CD14-positive monocyte (primary cell): ENCODE results near the gene KASH5. TPM values are rescaled to one million over a fixed set of nuclear protein-coding genes. Genes with fewer than 3 reads are reported as not detected.

Experiments
- DNase-seq, 3 donors: peaks; one replicate each; pipeline ENCODE4 v3.0.0-alpha.2; 2011 to 2022
- H2AFZ ChIP-seq: 2 replicates; pipeline ENCODE4 v1.6.0; 2012; ENCODE audit warnings: mild to moderate bottlenecking, low read depth, low read length, inconsistent platforms; ENCODE audit not compliant: insufficient read depth, poor library complexity, severe bottlenecking
- H3K27ac ChIP-seq, 2 donors: 1 replicate in 1 of 2; 2 replicates in 1 of 2; pipeline ENCODE4 v1.5.1; 2012 to 2013; ENCODE audit warnings: low read length in 2 of 2, control low read depth in 1 of 2, inconsistent platforms in 1 of 2, low read depth in 1 of 2, mild to moderate bottlenecking in 1 of 2
- H3K27me3 ChIP-seq, 2 donors: one replicate each; pipeline versions ENCODE4 v1.6.0 to v1.6.1; 2011 to 2013; ENCODE audit warnings: low read length in 2 of 2; ENCODE audit not compliant: control insufficient read depth in 2 of 2, insufficient read depth in 2 of 2
- H3K36me3 ChIP-seq, 2 donors: replicated peaks in 1 of 2; 1 replicate in 1 of 2; 2 replicates in 1 of 2; pipeline versions ENCODE4 v1.5.1 to v1.6.1; 2012 to 2013; ENCODE audit warnings: low read length in 2 of 2, control low read depth in 1 of 2, inconsistent platforms in 1 of 2, mild to moderate bottlenecking in 1 of 2; ENCODE audit not compliant: insufficient read depth in 2 of 2, control insufficient read depth in 1 of 2
- H3K4me1 ChIP-seq, 2 donors: 1 replicate in 1 of 2; 2 replicates in 1 of 2; pipeline versions ENCODE4 v1.5.1 to v1.6.1; 2012 to 2013; ENCODE audit warnings: low read length in 2 of 2, control low read depth in 1 of 2, inconsistent platforms in 1 of 2, mild to moderate bottlenecking in 1 of 2, moderate library complexity in 1 of 2; ENCODE audit not compliant: insufficient read depth in 2 of 2, control insufficient read depth in 1 of 2
- H3K4me2 ChIP-seq: replicated peaks from 2 replicates; pipeline ENCODE3; 2012; ENCODE audit warnings: low read length, moderate library complexity, mild to moderate bottlenecking; ENCODE audit not compliant: poor library complexity, severe bottlenecking; ENCODE audit errors: extremely low read depth
- H3K4me3 ChIP-seq, 3 experiments: fragments of 200-600 bp in 1 of 3; sonication (generic) in 1 of 3; replicated peaks in 1 of 3; 1 replicate in 2 of 3; 2 replicates in 1 of 3; pipeline ENCODE4 v1.5.1; 2011 to 2013; ENCODE audit warnings: low read length in 3 of 3, mild to moderate bottlenecking in 3 of 3, control low read depth in 2 of 3, low read depth in 2 of 3, inconsistent platforms in 1 of 3, moderate library complexity in 1 of 3
- H3K79me2 ChIP-seq: 2 replicates; pipeline ENCODE4 v1.6.0; 2012; ENCODE audit warnings: mild to moderate bottlenecking, control low read depth, inconsistent platforms, low read length, moderate library complexity; ENCODE audit not compliant: insufficient read depth
- H3K9ac ChIP-seq: 2 replicates; pipeline ENCODE4 v1.6.0; 2017; ENCODE audit warnings: low read length, mild to moderate bottlenecking; ENCODE audit not compliant: insufficient read depth, poor library complexity, severe bottlenecking
- H3K9me3 ChIP-seq, 2 donors: replicated peaks in 1 of 2; 1 replicate in 1 of 2; 2 replicates in 1 of 2; pipeline versions ENCODE4 v1.5.1 to v1.6.1; 2012 to 2013; ENCODE audit warnings: low read length in 2 of 2, control low read depth in 1 of 2; ENCODE audit not compliant: control insufficient read depth in 1 of 2, insufficient read depth in 1 of 2
- H4K20me1 ChIP-seq: 2 replicates; pipeline ENCODE4 v1.6.0; 2012; ENCODE audit warnings: mild to moderate bottlenecking, low read length, control low read depth, moderate library complexity; ENCODE audit not compliant: insufficient read depth
- H3K27ac Mint-ChIP-seq, 7 donors: one replicate each; pipeline ENCODE4 v1.8.0; 2020; ENCODE audit warnings: mild to moderate bottlenecking in 7 of 7, mixed read lengths in 7 of 7, moderate library complexity in 6 of 7, inconsistent platforms in 2 of 7
- H3K27me3 Mint-ChIP-seq, 3 donors: one replicate each; pipeline ENCODE4 v1.8.0; 2021 to 2022; ENCODE audit warnings: low read depth in 3 of 3, mild to moderate bottlenecking in 3 of 3, mixed read lengths in 3 of 3, moderate library complexity in 3 of 3, inconsistent platforms in 1 of 3
- H3K36me3 Mint-ChIP-seq, 2 donors: one replicate each; pipeline ENCODE4 v1.8.0; 2020; ENCODE audit warnings: mixed read lengths in 2 of 2, inconsistent platforms in 1 of 2, mild to moderate bottlenecking in 1 of 2
- H3K4me1 Mint-ChIP-seq: one replicate; pipeline ENCODE4 v1.8.0; 2020; ENCODE audit warnings: mild to moderate bottlenecking, mixed read lengths
- H3K4me3 Mint-ChIP-seq, 2 donors: one replicate each; pipeline ENCODE4 v1.8.0; 2020; ENCODE audit warnings: mild to moderate bottlenecking in 2 of 2, mixed read lengths in 2 of 2, moderate library complexity in 1 of 2
- H3K9me3 Mint-ChIP-seq, 7 donors: one replicate each; pipeline ENCODE4 v1.8.0; 2020 to 2022; ENCODE audit warnings: mixed read lengths in 7 of 7, mild to moderate bottlenecking in 6 of 7, moderate library complexity in 6 of 7, inconsistent platforms in 2 of 7
- CTCF ChIP-seq: fragments of 200-600 bp; IDR thresholded peaks from one replicate; pipeline ENCODE4 v1.8.0; 2022; ENCODE audit warnings: antibody characterized with exemption, mild to moderate bottlenecking
- WGBS: methylation state at CpG from one replicate; pipeline ENCODE4 v1.1.5; 2013; ENCODE audit warnings: missing lambda C conversion rate; ENCODE audit not compliant: insufficient coverage; 5-methylcytosine and 5-hydroxymethylcytosine counted together
- intact Hi-C, 2 donors: fragments of 100-400 bp; cut with micrococcal nuclease; formaldehyde crosslinking; loops; one replicate each; pipeline versions ENCODE4 v1.15.0 to v1.15.1; 2023
- polyA plus RNA-seq, 3 donors: library from polyadenylated mRNA; depleted of rRNA in 1 of 3; unstranded in 2 of 3; stranded (reverse) in 1 of 3; fragments of 300-500 nt in 2 of 3; fragments of >200 nt in 1 of 3; fragmentation: Illumina TruSeq in 2 of 3; gene quantifications; 1 replicate in 2 of 3; 2 replicates in 1 of 3; pipeline ENCODE4 v1.2.3, GENCODE V29; 2012 to 2021

KASH5 gene
- polyA plus RNA-seq, 3 donors, result not detected

DNA sequence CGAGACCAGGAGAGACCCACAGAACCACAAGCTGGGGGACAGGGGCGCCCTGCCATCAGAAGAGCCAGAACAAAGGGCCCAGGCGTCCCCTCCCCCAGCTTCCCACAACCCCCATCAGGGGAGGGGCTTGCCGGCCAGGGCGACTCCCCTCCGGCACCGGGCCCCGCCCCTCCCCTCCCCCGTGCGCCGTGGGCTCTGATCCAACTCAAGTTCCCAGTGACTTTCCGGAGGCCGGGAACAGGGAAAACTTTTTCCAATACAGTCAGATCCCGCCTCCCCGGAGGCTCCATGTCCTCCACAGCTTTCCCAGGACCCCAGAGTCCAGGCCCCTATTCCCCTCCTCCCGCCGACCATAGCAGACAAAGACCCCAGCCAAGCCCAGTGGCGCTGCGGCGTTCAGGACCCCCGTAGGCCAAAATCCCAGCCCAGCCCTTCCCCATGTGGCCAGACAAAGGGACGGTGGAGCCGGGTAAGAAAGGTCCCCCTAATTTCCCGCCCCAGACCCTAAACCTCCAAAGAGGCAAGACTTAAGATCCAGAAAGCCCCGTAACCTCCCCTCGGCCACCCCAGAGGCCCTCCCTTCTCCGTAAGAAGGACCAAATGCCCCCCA, 26.5 kb upstream of the KASH5 start:
- DNase-seq, result no peak
- H3K4me1 Mint-ChIP-seq, result peaks cover 6% of the 10 kb centered on the region

More for the DNA sequence above, 26.5 kb upstream of the KASH5 start:
- peaks cover 7 to 8% of the 10 kb centered on the region in 2 donors for H3K9me3 ChIP-seq
- no peak overlapping the region for H3K27ac ChIP-seq
- Mint-ChIP-seq H3K27me3 (peaks cover 24 to 25% (median 25%) of the 10 kb centered on the region in 3 donors), H3K9me3 (peaks cover 0 to 8% (median 3%) of the 10 kb centered on the region in 7 donors), H3K36me3 (no peaks in the 10 kb centered on the region), H3K4me3 (peak overlapping the region in 1 of 2 donors; percentile 77), H3K27ac (no peak overlapping the region)
- intact Hi-C loops, result no loop called here
- peak overlapping the region; percentile 46 for H2AFZ ChIP-seq
- 10% methylated on average over 27 of the region's 27 CpGs for WGBS
- H3K9ac ChIP-seq, result no peak overlapping the region
- H3K36me3 ChIP-seq, result no peaks in the 10 kb centered on the region
- H3K27me3 ChIP-seq, result peaks cover 18 to 64% of the 10 kb centered on the region in 2 donors
- H3K4me2 ChIP-seq, result no peak overlapping the region
- no peaks in the 10 kb centered on the region for H3K79me2 ChIP-seq
- H3K4me3 ChIP-seq, result no peak overlapping the region
- H3K4me1 ChIP-seq, result peaks cover 12 to 27% of the 10 kb centered on the region in 2 donors
- no peaks in the 10 kb centered on the region for H4K20me1 ChIP-seq
- no peak for TF ChIP-seq CTCF
